Measurements from ENCODE around the gene UBIAD1.

Gene UBIAD1

GRCh38 chr1:11272832-11273594 lies at the start of gene UBIAD1:
Gene UBIAD1, plus strand, starts transcription at chr1:11273198. Its CDS starts 334 bp downstream, at chr1:11273532.
- TF ChIP-seq ZNF274 (IDR thresholded peaks at IDR 0.05; ENCODE audit: low read depth, low read length) = no peak
- peak within 1 kb of the TSS; percentile 75 for H3K4me3 ChIP-seq (ENCODE audit: low read length)

DNA sequence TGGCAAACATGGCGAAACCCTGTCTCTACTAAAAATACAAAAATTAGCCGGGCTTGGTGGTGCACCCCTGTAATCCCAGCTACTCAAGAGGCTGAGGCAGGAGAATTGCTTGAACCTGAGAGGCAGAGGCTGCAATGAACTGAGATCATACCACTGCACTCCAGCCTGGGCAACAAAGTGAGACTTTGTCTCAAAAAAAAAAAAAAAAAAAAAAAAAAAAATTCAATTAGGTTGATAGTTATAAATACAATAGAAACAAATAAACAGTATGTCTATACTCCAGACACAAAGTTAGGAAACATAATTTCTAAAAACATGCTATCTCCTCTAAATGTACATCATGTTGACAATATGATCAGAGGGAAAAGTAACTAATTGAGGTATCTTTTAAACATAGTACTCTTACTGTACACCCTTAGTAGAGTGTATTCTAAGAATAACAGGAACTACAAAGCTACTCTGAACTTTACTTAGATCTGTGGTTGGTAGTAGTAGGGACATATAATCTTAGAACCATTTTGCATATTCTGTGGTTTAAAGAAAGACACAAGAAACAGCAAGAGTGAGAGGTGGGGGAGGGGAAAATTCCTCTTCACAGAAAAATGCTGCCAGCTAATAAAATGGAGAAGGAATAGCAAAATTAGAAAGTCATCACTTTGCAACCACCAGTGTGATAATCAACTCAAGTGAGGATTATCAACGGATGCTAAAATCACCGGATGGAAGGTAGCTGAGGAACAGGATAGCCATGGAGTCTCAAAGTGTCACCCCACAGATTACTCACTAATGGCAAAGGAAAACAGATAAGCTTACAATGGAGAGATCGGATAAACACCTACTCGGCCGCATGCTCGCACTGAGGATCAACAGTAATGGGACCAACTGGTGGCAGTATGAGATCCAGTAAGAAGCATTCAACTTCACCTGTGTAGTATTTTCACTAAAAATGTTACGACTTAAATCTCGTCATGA lies 45.6 kb upstream of the UBIAD1 start:
- peak overlapping the region; percentile 49; the same call in 1 of the 2 replicates for H3K4me3 ChIP-seq (ENCODE audit: low read length)
- TF ChIP-seq ZNF274 (IDR thresholded peaks at IDR 0.05; ENCODE audit: low read depth, low read length) = no peak

DNA sequence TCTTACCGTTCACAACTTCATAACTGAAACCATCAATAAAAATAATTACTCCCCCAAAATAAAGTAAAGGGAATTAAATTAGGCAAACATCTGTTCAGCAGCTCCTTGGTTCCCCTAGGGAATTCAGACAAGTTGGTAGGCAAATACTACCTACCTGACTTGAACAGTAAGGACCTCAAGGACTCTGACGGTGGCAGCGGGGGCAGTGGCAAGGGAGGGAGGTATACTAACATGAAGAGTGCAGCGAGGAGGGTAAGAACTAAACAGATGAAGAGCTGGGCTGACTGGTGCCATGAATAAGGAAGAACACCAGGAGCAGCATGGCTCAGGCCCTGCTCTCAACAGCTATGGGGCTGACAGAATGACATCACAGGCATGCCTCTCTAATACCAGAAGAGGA lies 43.8 kb upstream of the UBIAD1 start:
- H3K4me3 ChIP-seq (ENCODE audit: low read length) = no peak overlapping the region
- TF ChIP-seq ZNF274 (IDR thresholded peaks at IDR 0.05; ENCODE audit: low read depth, low read length) = no peak

- H3K4me3 ChIP-seq (ENCODE audit: low read length) = no peak overlapping the region
- TF ChIP-seq ZNF274 (IDR thresholded peaks at IDR 0.05; ENCODE audit: low read depth, low read length) = no peak
These were observed 39.8 kb upstream of the UBIAD1 start for GRCh38 chr1:11233208-11233607.

DNA sequence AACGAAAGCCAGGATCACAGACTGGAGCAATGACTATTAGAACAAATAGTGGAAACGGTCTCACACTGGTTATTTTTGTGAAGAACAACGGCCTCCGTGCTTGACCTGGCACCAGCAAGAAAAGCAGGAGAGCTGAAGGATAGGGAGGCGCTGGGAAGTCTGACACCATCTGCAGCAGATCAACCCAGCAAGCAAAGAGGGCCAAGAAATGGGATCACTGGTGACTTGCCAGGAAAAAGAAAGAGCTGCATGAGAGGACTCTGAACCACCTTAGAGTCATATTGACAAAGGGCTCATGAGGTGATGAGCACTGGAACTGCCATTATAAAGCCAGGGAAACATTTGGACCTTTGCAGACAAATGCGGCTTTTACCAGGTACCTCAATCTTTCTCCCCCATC lies 35.6 kb upstream of the UBIAD1 start:
- H3K4me3 ChIP-seq (ENCODE audit: low read length) = no peak overlapping the region
- no peak for TF ChIP-seq ZNF274 (IDR thresholded peaks at IDR 0.05; ENCODE audit: low read depth, low read length)

GRCh38 chr1:11238311-11238710 lies 34.7 kb upstream of the UBIAD1 start:
- H3K4me3 ChIP-seq (ENCODE audit: low read length) = no peak overlapping the region
- TF ChIP-seq ZNF274 (IDR thresholded peaks at IDR 0.05; ENCODE audit: low read depth, low read length) = no peak

- no peak overlapping the region for H3K4me3 ChIP-seq (ENCODE audit: low read length)
- no peak for TF ChIP-seq ZNF274 (IDR thresholded peaks at IDR 0.05; ENCODE audit: low read depth, low read length)
These were observed 27.8 kb upstream of the UBIAD1 start for GRCh38 chr1:11245248-11245647.

DNA sequence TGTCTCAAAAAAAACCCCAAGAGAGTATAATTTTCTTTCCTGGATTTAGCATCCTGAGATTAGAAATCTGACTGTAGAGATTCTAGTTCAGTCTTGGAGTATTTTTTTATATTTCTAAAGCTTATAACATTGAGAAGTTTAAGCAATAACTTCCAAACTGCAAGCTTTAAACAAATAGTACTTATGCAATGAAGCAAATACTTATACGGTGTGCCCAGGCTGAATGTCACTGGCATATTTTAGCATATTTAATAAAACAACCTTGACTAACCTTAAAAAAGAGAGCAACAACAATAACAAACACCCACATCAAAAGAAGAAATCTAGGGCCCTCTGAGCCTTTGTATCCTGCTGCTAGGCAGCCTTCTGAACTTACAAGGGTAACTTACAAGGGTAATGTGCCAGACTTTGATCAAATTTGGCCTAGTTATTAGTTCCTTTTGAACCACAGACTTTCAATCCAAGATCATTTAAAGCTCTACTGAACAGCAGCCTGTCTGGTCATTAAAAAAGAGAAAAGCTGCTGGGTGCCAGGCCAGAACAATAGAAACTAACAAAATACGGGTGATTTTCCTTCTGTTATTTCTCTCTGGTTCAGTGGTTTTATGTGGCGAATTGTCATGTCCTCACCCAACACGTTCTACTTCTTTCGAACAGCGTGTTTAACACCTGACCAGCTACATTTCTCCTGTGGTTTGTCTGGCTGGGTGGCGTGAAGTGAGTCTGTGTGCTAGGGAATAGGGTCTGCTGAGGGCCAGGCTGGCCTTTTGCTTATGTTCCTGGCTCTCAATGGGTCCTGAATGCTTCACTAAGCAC lies 26.9 kb upstream of the UBIAD1 start:
- no peak for TF ChIP-seq ZNF274 (IDR thresholded peaks at IDR 0.05; ENCODE audit: low read depth, low read length)
- no peak overlapping the region for H3K4me3 ChIP-seq (ENCODE audit: low read length)

GRCh38 chr1:11248169-11248568 lies 24.8 kb upstream of the UBIAD1 start:
- TF ChIP-seq ZNF274 (IDR thresholded peaks at IDR 0.05; ENCODE audit: low read depth, low read length) = no peak
- no peak overlapping the region for H3K4me3 ChIP-seq (ENCODE audit: low read length)

DNA sequence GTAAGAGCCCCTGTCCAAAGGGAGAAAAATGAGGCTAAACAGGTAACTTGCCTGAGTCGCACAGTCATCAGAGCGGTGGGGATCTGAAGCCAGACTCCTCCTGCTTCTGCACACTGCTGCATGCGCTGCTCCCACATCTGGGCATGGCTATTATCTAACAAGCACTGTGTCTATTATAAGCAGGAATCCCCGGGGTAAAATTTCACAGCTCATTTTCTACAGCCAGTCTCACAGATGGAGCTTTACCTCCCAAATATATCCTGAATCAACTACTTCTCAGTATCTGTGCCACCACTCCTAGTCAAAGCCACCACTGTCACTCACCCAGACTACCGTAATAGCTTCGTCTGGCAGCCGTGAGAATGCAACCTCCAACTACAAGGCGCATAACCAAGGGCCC lies 20.5 kb upstream of the UBIAD1 start:
- H3K4me3 ChIP-seq (ENCODE audit: low read length) = no peak overlapping the region
- TF ChIP-seq ZNF274 (IDR thresholded peaks at IDR 0.05; ENCODE audit: low read depth, low read length) = no peak

GRCh38 chr1:11253226-11253625 lies 19.8 kb upstream of the UBIAD1 start:
- no peak for TF ChIP-seq ZNF274 (IDR thresholded peaks at IDR 0.05; ENCODE audit: low read depth, low read length)
- H3K4me3 ChIP-seq (ENCODE audit: low read length) = no peak overlapping the region

GRCh38 chr1:11256299-11256698 lies 16.7 kb upstream of the UBIAD1 start:
- TF ChIP-seq ZNF274 (IDR thresholded peaks at IDR 0.05; ENCODE audit: low read depth, low read length) = no peak
- no peak overlapping the region for H3K4me3 ChIP-seq (ENCODE audit: low read length)

GRCh38 chr1:11262171-11263049 lies 10.6 kb upstream of the UBIAD1 start, which contains the start of gene MTOR:
Gene MTOR, minus strand, starts transcription at chr1:11262551. Its CDS starts 3,142 bp downstream, at chr1:11259409.
- TF ChIP-seq ZNF274 (IDR thresholded peaks at IDR 0.05; ENCODE audit: low read depth, low read length) = no peak

More at GRCh38 chr1:11262171-11263049, 10.6 kb upstream of the UBIAD1 start, which contains the start of gene MTOR:
- H3K4me3 ChIP-seq (ENCODE audit: low read length) = peak within 1 kb of the TSS; percentile 98

Measured in GM08714 (cell line).